HG03108 (cell line): ENCODE results near the gene TTPAL.

Experiments used
- ATAC-seq: cut with Tn5 transposase; IDR thresholded peaks from one replicate; pipeline ENCODE4 v1.9.1; 2021; ENCODE audit warnings: moderate library complexity; ENCODE audit not compliant: unreplicated experiment

TTPAL gene

GRCh38 chr20:44495802-44496481, 20.3 kb downstream of the TTPAL start:
- no peak for ATAC-seq

- ATAC-seq: no peak
Measured at GRCh38 chr20:44496976-44497375, 21.3 kb downstream of the TTPAL start.

- no peak for ATAC-seq
Measured at GRCh38 chr20:44497761-44498160, 22.1 kb downstream of the TTPAL start.

GRCh38 chr20:44500221-44500620, 24.5 kb downstream of the TTPAL start:
- no peak for ATAC-seq

- no peak for ATAC-seq
Measured at GRCh38 chr20:44501448-44501847, 25.8 kb downstream of the TTPAL start.

- ATAC-seq: no peak
Measured at GRCh38 chr20:44502968-44503367, 27.3 kb downstream of the TTPAL start.

- no peak for ATAC-seq
Measured at GRCh38 chr20:44504402-44505307, 29.0 kb downstream of the TTPAL start.

- ATAC-seq: no peak
Measured at GRCh38 chr20:44509762-44510161, 34.1 kb downstream of the TTPAL start.

GRCh38 chr20:44513871-44514270, 38.2 kb downstream of the TTPAL start:
- ATAC-seq: no peak

GRCh38 chr20:44516491-44516890, 40.8 kb downstream of the TTPAL start:
- ATAC-seq: no peak

- ATAC-seq: no peak
Measured at GRCh38 chr20:44517454-44517853, 41.8 kb downstream of the TTPAL start.

- no peak for ATAC-seq
Measured at GRCh38 chr20:44518248-44518647, 42.6 kb downstream of the TTPAL start.

- no peak for ATAC-seq
Measured at GRCh38 chr20:44520881-44521280, 45.2 kb downstream of the TTPAL start.

- ATAC-seq: peak; percentile 96
Measured at GRCh38 chr20:44521484-44522481, 46.1 kb downstream of the TTPAL start, which contains the start of gene SERINC3. Gene SERINC3 (minus strand): TSS chr20:44522070. CDS start chr20:44521951, 119 bp downstream.

GRCh38 chr20:44522841-44523240, 47.2 kb downstream of the TTPAL start:
- ATAC-seq: no peak

GRCh38 chr20:44523746-44524145, 48.1 kb downstream of the TTPAL start:
- ATAC-seq: no peak

GRCh38 chr20:44526129-44526528, 50.5 kb downstream of the TTPAL start:
- ATAC-seq: no peak

GRCh38 chr20:44527716-44528199, 52.1 kb downstream of the TTPAL start:
- ATAC-seq: no peak

- ATAC-seq: no peak
Measured at GRCh38 chr20:44528309-44528708, 52.6 kb downstream of the TTPAL start.

GRCh38 chr20:44532259-44532980, 56.7 kb downstream of the TTPAL start:
- ATAC-seq: no peak
